HG02759 (cell line): ENCODE results near the gene STAT3.
"Not testable (repeated sequence)": the region's sequence is repeated elsewhere in the genome, so short reads cannot be mapped to it uniquely, and the experiment has no call there.

Experiments
- ATAC-seq: cut with Tn5 transposase; IDR thresholded peaks from one replicate; pipeline ENCODE4 v1.9.1; 2021; ENCODE audit warnings: mild to moderate bottlenecking, moderate library complexity; ENCODE audit not compliant: unreplicated experiment

The STAT3 gene

GRCh38 chr17:42264366-42264765 is 123.9 kb downstream of the STAT3 start:
- not testable (repeated sequence) for ATAC-seq
